ENCODE results near the gene CACNA2D4.

Gene CACNA2D4

DNA sequence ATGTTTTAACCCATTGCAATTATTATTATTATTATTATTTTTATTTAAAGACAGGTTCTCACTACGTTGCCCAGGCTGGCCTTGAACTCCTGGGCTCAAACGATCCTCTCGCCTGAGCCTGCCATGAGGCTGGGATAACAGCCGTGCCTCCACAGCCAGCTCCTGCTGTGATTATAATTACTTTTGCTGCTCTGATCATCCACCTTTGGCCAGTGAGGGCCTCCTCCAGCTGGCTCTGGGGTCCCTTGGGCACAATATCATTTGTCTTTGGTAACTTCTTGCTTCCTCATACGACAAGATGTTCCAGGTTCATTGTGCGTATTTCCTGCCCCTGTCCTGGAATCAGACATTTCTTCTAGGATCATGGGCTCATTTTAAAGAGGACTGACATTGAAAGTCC, 69.7 kb downstream of the CACNA2D4 start:
- TF ChIP-seq CTCF (IDR thresholded peaks at IDR 0.05; ENCODE audit: insufficient read depth, low read length, poor library complexity, severe bottlenecking): no peak
- H3K36me3 ChIP-seq (ENCODE audit: control insufficient read depth, insufficient read depth, low read length): no peaks in the 10 kb centered on the region
- H3K27me3 ChIP-seq (replicated peaks; ENCODE audit: control insufficient read depth, insufficient read depth, low read length): peaks cover 2% of the 10 kb centered on the region; the same call in 1 of the 2 replicates
- DNase-seq (ENCODE audit: extremely low read depth, insufficient read length): no peak
- H3K4me3 ChIP-seq (replicated peaks; ENCODE audit: low read depth, low read length): no peak overlapping the region

DNA sequence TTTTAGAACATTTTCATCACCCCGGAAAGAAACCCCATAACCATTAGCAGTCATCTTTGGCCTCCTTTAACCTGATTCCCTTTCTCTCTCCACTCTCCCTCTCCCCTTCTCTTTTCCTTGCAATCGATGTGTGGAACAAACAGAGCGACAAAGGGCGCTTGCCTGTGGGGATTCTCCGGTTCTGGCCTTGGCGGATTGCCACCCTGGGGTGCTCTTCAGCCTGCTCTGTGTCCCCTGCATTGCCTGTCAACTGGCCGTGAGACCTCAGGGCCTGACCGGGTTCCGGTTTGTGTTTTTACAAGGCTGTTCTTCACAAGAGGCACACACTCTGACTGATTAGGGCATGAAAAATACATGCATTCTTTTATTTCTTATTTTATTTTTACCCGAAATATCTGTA, 70.3 kb downstream of the CACNA2D4 start:
- no peaks in the 10 kb centered on the region for H3K36me3 ChIP-seq (ENCODE audit: control insufficient read depth, insufficient read depth, low read length)
- no peak overlapping the region for H3K4me3 ChIP-seq (replicated peaks; ENCODE audit: low read depth, low read length)
- peaks cover 2% of the 10 kb centered on the region; the same call in 1 of the 2 replicates for H3K27me3 ChIP-seq (replicated peaks; ENCODE audit: control insufficient read depth, insufficient read depth, low read length)
- TF ChIP-seq CTCF (IDR thresholded peaks at IDR 0.05; ENCODE audit: insufficient read depth, low read length, poor library complexity, severe bottlenecking): no peak
- DNase-seq (ENCODE audit: extremely low read depth, insufficient read length): no peak

GRCh38 chr12:1847411-1847810, 71.0 kb downstream of the CACNA2D4 start:
- H3K4me3 ChIP-seq (replicated peaks; ENCODE audit: low read depth, low read length): no peak overlapping the region
- TF ChIP-seq CTCF (IDR thresholded peaks at IDR 0.05; ENCODE audit: insufficient read depth, low read length, poor library complexity, severe bottlenecking): no peak
- DNase-seq (ENCODE audit: extremely low read depth, insufficient read length): no peak
- H3K27me3 ChIP-seq (replicated peaks; ENCODE audit: control insufficient read depth, insufficient read depth, low read length): peaks cover 4% of the 10 kb centered on the region; the same call in 1 of the 2 replicates
- H3K36me3 ChIP-seq (ENCODE audit: control insufficient read depth, insufficient read depth, low read length): no peaks in the 10 kb centered on the region

GRCh38 chr12:1846421-1847405, 71.7 kb downstream of the CACNA2D4 start:
- Histone ChIP-seq H3K4me3 (replicated peaks; ENCODE audit: low read depth, low read length) (no peak overlapping the region), H3K36me3 (ENCODE audit: control insufficient read depth, insufficient read depth, low read length) (no peaks in the 10 kb centered on the region), H3K27me3 (replicated peaks; ENCODE audit: control insufficient read depth, insufficient read depth, low read length) (peaks cover 4% of the 10 kb centered on the region; the same call in 1 of the 2 replicates)
- DNase-seq (ENCODE audit: extremely low read depth, insufficient read length): no peak
- TF ChIP-seq CTCF (IDR thresholded peaks at IDR 0.05; ENCODE audit: insufficient read depth, low read length, poor library complexity, severe bottlenecking): no peak

DNA sequence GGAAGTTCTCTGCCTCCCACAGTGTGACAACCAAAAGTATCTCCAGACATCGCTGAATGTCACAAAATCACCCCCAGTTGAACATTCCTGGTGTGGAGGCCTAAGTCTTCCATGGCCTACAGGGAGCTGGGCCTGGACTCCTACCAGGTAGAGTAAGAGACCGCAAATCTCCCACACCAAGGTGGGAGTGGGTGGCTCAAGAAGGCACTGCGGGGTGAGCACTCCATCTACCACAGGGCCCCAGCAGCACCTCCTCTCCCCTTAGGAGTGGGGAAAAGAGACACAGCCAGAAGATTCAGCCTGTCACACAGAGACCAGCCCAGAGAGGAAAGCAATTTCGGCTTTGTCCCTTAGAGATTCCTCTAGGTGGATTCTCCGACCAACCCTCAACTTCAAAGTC, 72.6 kb downstream of the CACNA2D4 start:
- Histone ChIP-seq H3K4me3 (replicated peaks; ENCODE audit: low read depth, low read length) (no peak overlapping the region), H3K36me3 (ENCODE audit: control insufficient read depth, insufficient read depth, low read length) (no peaks in the 10 kb centered on the region), H3K27me3 (replicated peaks; ENCODE audit: control insufficient read depth, insufficient read depth, low read length) (peaks cover 4% of the 10 kb centered on the region; the same call in 1 of the 2 replicates)
- TF ChIP-seq CTCF (IDR thresholded peaks at IDR 0.05; ENCODE audit: insufficient read depth, low read length, poor library complexity, severe bottlenecking): no peak
- no peak for DNase-seq (ENCODE audit: extremely low read depth, insufficient read length)
